HepG2 (cell line): ENCODE measurements around the gene PARK7. TPM values are rescaled to one million over a fixed set of nuclear protein-coding genes. Genes with fewer than 3 reads are reported as not detected.

Experiments used
- EEA1 ChIP-seq: sonication (generic); formaldehyde crosslinking; IDR thresholded peaks from 2 replicates; pipeline ENCODE4 v1.5.1; 2020; ENCODE audit warnings: mild to moderate bottlenecking, missing genetic modification reagents, borderline replicate concordance
- FOXJ3 ChIP-seq: sonication (generic); formaldehyde crosslinking; IDR thresholded peaks from 2 replicates; pipeline ENCODE4 v1.4.0; 2020; ENCODE audit warnings: missing genetic modification reagents, mild to moderate bottlenecking, borderline replicate concordance
- GATAD1 ChIP-seq: IDR thresholded peaks from 2 replicates; pipeline ENCODE4 v1.6.1; 2016; ENCODE audit warnings: missing genetic modification reagents, missing compliant biosample characterization
- KAT7 ChIP-seq: IDR thresholded peaks from 2 replicates; pipeline ENCODE4 v1.6.1; 2018; ENCODE audit warnings: borderline replicate concordance, missing compliant biosample characterization
- SP2 ChIP-seq: sonication (generic); formaldehyde crosslinking; IDR thresholded peaks from 2 replicates; pipeline ENCODE4 v1.5.1; 2020; ENCODE audit warnings: mild to moderate bottlenecking, missing genetic modification reagents
- ZFY ChIP-seq: sonication (generic); formaldehyde crosslinking; IDR thresholded peaks from 2 replicates; pipeline ENCODE4 v1.4.0; 2020; ENCODE audit warnings: missing genetic modification reagents
- ZIK1 ChIP-seq: sonication (generic); formaldehyde crosslinking; IDR thresholded peaks from 2 replicates; pipeline ENCODE4 v1.5.0; 2020; ENCODE audit warnings: mild to moderate bottlenecking, low read depth, missing genetic modification reagents, borderline replicate concordance
- ZNF282 ChIP-seq: fragments of 450-650 bp; IDR thresholded peaks from 2 replicates; pipeline ENCODE4 v1.6.1; 2018; ENCODE audit not compliant: partially characterized antibody
- ZNF333 ChIP-seq: sonication (generic); formaldehyde crosslinking; IDR thresholded peaks from 2 replicates; pipeline ENCODE4 v1.4.0; 2020; ENCODE audit warnings: mild to moderate bottlenecking, missing genetic modification reagents, borderline replicate concordance
- ZNF383 ChIP-seq: sonication (generic); formaldehyde crosslinking; IDR thresholded peaks from 2 replicates; pipeline ENCODE4 v1.4.0; 2020; ENCODE audit warnings: missing genetic modification reagents, mild to moderate bottlenecking, borderline replicate concordance
- ZNF44 ChIP-seq: sonication (generic); formaldehyde crosslinking; IDR thresholded peaks from 2 replicates; pipeline ENCODE4 v1.5.1; 2020; ENCODE audit warnings: mild to moderate bottlenecking, missing genetic modification reagents
- ZNF501 ChIP-seq: sonication (generic); formaldehyde crosslinking; IDR thresholded peaks from 2 replicates; pipeline ENCODE4 v1.5.1; 2020; ENCODE audit warnings: mild to moderate bottlenecking, moderate library complexity, missing genetic modification reagents
- polyA plus RNA-seq, 8 experiments: library from polyadenylated mRNA; depleted of rRNA in 3 of 8; stranded (reverse) in 7 of 8; unstranded in 1 of 8; fragments of >200 nt; fragmentation: Illumina TruSeq in 4 of 8; extraction: Trizol in 4 of 8; gene quantifications; 2 replicates each; pipeline versions ENCODE4 v1.2.1 to v1.2.3, GENCODE V29; 2011 to 2016; ENCODE audit warnings: low read depth in 4 of 8, missing spikeins in 1 of 8, mixed read lengths in 1 of 8; ENCODE audit not compliant: insufficient read depth in 1 of 8
- total RNA-seq, 5 experiments: library from RNA; depleted of rRNA; stranded (reverse); fragments of >200 nt; fragmentation: Illumina TruSeq; extraction: Trizol; gene quantifications; 2 replicates each; pipeline ENCODE4 v1.2.3, GENCODE V29; 2016; ENCODE audit warnings: low read depth in 1 of 5
- TF ChIP-seq, protein P1 (sequence below): sonication (generic); formaldehyde crosslinking; IDR thresholded peaks from 2 replicates; pipeline ENCODE4 v1.5.0; 2020; ENCODE audit warnings: missing genetic modification reagents
- TF ChIP-seq, protein P2 (sequence below): sonication (generic); formaldehyde crosslinking; IDR thresholded peaks from 2 replicates; pipeline ENCODE4 v1.4.0; 2020; ENCODE audit warnings: missing genetic modification reagents
- TF ChIP-seq, protein P3 (sequence below): IDR thresholded peaks from 2 replicates; pipeline ENCODE4 v1.6.1; 2016; ENCODE audit warnings: low read depth
- TF ChIP-seq, protein P4 (sequence below): sonication (generic); formaldehyde crosslinking; IDR thresholded peaks from 2 replicates; pipeline ENCODE4 v1.5.1; 2020; ENCODE audit warnings: mild to moderate bottlenecking, missing genetic modification reagents
- TF ChIP-seq, protein P5 (sequence below): sonication (generic); formaldehyde crosslinking; IDR thresholded peaks from 2 replicates; pipeline ENCODE4 v1.8.1; 2023; ENCODE audit warnings: mild to moderate bottlenecking, missing genetic modification reagents, borderline replicate concordance
- TF ChIP-seq, protein P6 (sequence below): sonication (generic); formaldehyde crosslinking; IDR thresholded peaks from 2 replicates; pipeline ENCODE4 v1.5.1; 2020; ENCODE audit warnings: missing genetic modification reagents, mild to moderate bottlenecking, borderline replicate concordance

PARK7 gene
- total and polyA plus RNA-seq, 2 of the 13 experiments (the other 11 are each of a cell fraction or from before 2014, with no cell fraction given): 212 to 296 TPM

DNA sequence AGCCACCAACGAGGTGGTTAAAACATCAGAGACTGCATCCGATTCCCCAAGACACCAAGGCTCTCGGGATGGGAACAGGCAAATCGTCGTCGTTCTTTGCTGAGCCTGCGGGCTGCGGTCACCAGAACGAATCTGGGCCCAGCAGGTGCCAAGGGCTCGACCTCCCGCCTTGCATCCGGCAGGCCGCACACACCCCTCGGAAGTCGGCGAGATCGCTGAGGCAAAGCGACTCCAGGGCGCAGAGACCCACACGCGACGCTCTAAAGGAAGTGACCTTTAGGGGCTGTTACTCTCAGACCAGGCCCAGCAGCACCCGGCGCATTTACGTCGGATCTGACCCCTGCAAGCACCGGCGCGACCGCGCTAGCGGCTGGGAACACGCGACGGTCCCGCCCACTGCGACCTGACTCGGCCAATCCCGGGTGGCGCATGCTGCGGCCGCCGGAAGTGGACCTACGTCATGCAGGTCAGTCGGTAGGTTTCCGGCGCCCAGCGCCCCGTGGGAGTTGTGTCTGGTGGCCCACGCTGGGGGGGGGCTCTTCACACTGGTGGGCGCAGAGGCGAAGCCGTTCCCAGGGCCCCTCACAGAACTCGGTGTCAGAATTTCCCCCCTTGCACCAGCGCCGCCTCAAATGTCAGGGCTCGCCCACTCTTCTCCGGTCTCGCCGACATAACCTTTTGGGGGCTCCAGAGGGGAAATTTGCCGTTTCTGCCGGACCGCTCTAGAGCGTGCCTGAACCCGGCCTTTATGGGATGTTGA, 7.5 kb upstream of the PARK7 start (continued):
- TF ChIP-seq GATAD1 (peak; percentile 90; the same call in 1 of the 2 replicates), ZIK1 (CRISPR knock-in tag) (0 out of 2 replicates have a peak, but pooled peaks have one; percentile 33), ZNF282 (no peak), FOXJ3 (0 out of 2 replicates have a peak, but pooled peaks have one; percentile 18), KAT7 (CRISPR knock-in tag) (0 out of 2 replicates have a peak, but pooled peaks have one; percentile 30), ZNF44 (CRISPR knock-in tag) (no peak), ZNF383 (CRISPR knock-in tag) (no peak), ZNF501 (CRISPR knock-in tag) (peak; percentile 40; the same call in 1 of the 2 replicates), ZNF333 (CRISPR knock-in tag) (no peak), EEA1 (CRISPR knock-in tag) (no peak), SP2 (CRISPR knock-in tag) (peak; percentile 93), ZFY (CRISPR knock-in tag) (peak; percentile 95)
- TF ChIP-seq, protein P1, sequence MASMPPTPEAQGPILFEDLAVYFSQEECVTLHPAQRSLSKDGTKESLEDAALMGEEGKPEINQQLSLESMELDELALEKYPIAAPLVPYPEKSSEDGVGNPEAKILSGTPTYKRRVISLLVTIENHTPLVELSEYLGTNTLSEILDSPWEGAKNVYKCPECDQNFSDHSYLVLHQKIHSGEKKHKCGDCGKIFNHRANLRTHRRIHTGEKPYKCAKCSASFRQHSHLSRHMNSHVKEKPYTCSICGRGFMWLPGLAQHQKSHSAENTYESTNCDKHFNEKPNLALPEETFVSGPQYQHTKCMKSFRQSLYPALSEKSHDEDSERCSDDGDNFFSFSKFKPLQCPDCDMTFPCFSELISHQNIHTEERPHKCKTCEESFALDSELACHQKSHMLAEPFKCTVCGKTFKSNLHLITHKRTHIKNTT (CRISPR knock-in tag): no peak
- TF ChIP-seq, protein P2, sequence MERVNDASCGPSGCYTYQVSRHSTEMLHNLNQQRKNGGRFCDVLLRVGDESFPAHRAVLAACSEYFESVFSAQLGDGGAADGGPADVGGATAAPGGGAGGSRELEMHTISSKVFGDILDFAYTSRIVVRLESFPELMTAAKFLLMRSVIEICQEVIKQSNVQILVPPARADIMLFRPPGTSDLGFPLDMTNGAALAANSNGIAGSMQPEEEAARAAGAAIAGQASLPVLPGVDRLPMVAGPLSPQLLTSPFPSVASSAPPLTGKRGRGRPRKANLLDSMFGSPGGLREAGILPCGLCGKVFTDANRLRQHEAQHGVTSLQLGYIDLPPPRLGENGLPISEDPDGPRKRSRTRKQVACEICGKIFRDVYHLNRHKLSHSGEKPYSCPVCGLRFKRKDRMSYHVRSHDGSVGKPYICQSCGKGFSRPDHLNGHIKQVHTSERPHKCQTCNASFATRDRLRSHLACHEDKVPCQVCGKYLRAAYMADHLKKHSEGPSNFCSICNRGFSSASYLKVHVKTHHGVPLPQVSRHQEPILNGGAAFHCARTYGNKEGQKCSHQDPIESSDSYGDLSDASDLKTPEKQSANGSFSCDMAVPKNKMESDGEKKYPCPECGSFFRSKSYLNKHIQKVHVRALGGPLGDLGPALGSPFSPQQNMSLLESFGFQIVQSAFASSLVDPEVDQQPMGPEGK (CRISPR knock-in tag): peak; percentile 59
- TF ChIP-seq, protein P3, sequence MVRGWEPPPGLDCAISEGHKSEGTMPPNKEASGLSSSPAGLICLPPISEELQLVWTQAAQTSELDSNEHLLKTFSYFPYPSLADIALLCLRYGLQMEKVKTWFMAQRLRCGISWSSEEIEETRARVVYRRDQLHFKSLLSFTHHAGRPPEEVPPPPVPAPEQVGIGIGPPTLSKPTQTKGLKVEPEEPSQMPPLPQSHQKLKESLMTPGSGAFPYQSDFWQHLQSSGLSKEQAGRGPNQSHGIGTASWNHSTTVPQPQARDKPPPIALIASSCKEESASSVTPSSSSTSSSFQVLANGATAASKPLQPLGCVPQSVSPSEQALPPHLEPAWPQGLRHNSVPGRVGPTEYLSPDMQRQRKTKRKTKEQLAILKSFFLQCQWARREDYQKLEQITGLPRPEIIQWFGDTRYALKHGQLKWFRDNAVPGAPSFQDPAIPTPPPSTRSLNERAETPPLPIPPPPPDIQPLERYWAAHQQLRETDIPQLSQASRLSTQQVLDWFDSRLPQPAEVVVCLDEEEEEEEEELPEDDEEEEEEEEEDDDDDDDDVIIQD (CRISPR knock-in tag): 0 out of 2 replicates have a peak, but pooled peaks have one; percentile 24
- TF ChIP-seq, protein P4, sequence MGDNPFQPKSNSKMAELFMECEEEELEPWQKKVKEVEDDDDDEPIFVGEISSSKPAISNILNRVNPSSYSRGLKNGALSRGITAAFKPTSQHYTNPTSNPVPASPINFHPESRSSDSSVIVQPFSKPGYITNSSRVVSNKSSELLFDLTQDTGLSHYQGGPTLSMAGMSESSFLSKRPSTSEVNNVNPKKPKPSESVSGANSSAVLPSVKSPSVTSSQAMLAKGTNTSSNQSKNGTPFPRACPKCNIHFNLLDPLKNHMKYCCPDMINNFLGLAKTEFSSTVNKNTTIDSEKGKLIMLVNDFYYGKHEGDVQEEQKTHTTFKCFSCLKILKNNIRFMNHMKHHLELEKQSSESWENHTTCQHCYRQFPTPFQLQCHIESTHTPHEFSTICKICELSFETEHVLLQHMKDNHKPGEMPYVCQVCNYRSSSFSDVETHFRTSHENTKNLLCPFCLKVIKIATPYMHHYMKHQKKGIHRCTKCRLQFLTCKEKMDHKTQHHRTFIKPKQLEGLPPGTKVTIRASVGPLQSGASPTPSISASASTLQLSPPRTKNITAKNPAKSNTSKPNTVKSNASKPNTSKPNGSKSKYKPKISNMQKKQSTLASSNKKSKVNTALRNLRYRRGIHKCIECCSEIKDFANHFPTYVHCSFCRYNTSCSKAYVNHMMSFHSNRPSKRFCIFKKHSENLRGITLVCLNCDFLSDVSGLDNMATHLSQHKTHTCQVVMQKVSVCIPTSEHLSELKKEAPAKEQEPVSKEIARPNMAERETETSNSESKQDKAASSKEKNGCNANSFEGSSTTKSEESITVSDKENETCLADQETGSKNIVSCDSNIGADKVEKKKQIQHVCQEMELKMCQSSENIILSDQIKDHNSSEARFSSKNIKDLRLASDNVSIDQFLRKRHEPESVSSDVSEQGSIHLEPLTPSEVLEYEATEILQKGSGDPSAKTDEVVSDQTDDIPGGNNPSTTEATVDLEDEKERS: peak; percentile 32; the same call in 1 of the 2 replicates
- TF ChIP-seq, protein P5, sequence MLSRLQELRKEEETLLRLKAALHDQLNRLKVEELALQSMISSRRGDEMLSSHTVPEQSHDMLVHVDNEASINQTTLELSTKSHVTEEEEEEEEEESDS (CRISPR knock-in tag): no peak
- TF ChIP-seq, protein P6, sequence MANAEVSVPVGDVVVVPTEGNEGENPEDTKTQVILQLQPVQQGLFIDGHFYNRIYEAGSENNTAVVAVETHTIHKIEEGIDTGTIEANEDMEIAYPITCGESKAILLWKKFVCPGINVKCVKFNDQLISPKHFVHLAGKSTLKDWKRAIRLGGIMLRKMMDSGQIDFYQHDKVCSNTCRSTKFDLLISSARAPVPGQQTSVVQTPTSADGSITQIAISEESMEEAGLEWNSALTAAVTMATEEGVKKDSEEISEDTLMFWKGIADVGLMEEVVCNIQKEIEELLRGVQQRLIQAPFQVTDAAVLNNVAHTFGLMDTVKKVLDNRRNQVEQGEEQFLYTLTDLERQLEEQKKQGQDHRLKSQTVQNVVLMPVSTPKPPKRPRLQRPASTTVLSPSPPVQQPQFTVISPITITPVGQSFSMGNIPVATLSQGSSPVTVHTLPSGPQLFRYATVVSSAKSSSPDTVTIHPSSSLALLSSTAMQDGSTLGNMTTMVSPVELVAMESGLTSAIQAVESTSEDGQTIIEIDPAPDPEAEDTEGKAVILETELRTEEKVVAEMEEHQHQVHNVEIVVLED (CRISPR knock-in tag): peak; percentile 97
